Activated naive CD8-positive, alpha-beta T cell treated with anti-CD3 and anti-CD28 coated beads for 36 hours (primary cell): ENCODE data around the gene LGR4. TPM values are rescaled to one million over a fixed set of nuclear protein-coding genes. Genes with fewer than 3 reads are reported as not detected.

ENCODE experiments used
- DNase-seq: peaks from one replicate; pipeline ENCODE4 v3.0.0; 2021
- H3K27ac Mint-ChIP-seq: one replicate; pipeline ENCODE4 v1.8.0; 2022; ENCODE audit warnings: mild to moderate bottlenecking, moderate library complexity, mixed read lengths
- H3K27me3 Mint-ChIP-seq: one replicate; pipeline ENCODE4 v1.8.0; 2022; ENCODE audit warnings: mild to moderate bottlenecking, mixed read lengths
- H3K36me3 Mint-ChIP-seq: one replicate; pipeline ENCODE4 v1.8.0; 2021; ENCODE audit warnings: mild to moderate bottlenecking, mixed read lengths
- H3K4me1 Mint-ChIP-seq: one replicate; pipeline ENCODE4 v1.8.0; 2021; ENCODE audit warnings: mixed read lengths
- H3K4me3 Mint-ChIP-seq: one replicate; pipeline ENCODE4 v1.8.0; 2022; ENCODE audit warnings: mild to moderate bottlenecking, moderate library complexity, mixed read lengths
- H3K9me3 Mint-ChIP-seq: one replicate; pipeline ENCODE4 v1.8.0; 2022; ENCODE audit warnings: mixed read lengths
- total RNA-seq, 2 experiments: library from RNA; stranded (reverse); gene quantifications; one replicate each; pipeline ENCODE4 v1.2.3, GENCODE V29; 2021

The LGR4 gene
- total RNA-seq, 2 experiments from 2014 or later, result 0.06 to 0.08 TPM

- no peak overlapping the region for H3K27ac Mint-ChIP-seq
- H3K4me3 Mint-ChIP-seq, result no peak overlapping the region
These were observed 76.9 kb downstream of the LGR4 start for GRCh38 chr11:27395556-27396258.

GRCh38 chr11:27394781-27395228 is 77.8 kb downstream of the LGR4 start:
- H3K4me1 Mint-ChIP-seq, result no peaks in the 10 kb centered on the region
- no peak for DNase-seq
- H3K27me3 Mint-ChIP-seq, result no peaks in the 10 kb centered on the region
- H3K27ac Mint-ChIP-seq, result no peak overlapping the region
- H3K4me3 Mint-ChIP-seq, result no peak overlapping the region
- H3K36me3 Mint-ChIP-seq, result no peaks in the 10 kb centered on the region
- H3K9me3 Mint-ChIP-seq, result no peaks in the 10 kb centered on the region

More at GRCh38 chr11:27395556-27396258, 76.9 kb downstream of the LGR4 start:
- Mint-ChIP-seq H3K4me1 (no peaks in the 10 kb centered on the region), H3K27me3 (no peaks in the 10 kb centered on the region), H3K9me3 (no peaks in the 10 kb centered on the region), H3K36me3 (no peaks in the 10 kb centered on the region)
- no peak for DNase-seq

GRCh38 chr11:27392278-27393114 is 80.1 kb downstream of the LGR4 start:
- no peaks in the 10 kb centered on the region for H3K9me3 Mint-ChIP-seq
- H3K4me1 Mint-ChIP-seq, result peaks cover 4% of the 10 kb centered on the region

GRCh38 chr11:27391331-27392015 is 81.1 kb downstream of the LGR4 start:
- Mint-ChIP-seq H3K27ac (no peak overlapping the region), H3K4me3 (no peak overlapping the region), H3K9me3 (no peaks in the 10 kb centered on the region), H3K36me3 (no peaks in the 10 kb centered on the region), H3K4me1 (peaks cover 4% of the 10 kb centered on the region), H3K27me3 (no peaks in the 10 kb centered on the region)
- DNase-seq, result no peak

More at GRCh38 chr11:27392278-27393114, 80.1 kb downstream of the LGR4 start:
- Mint-ChIP-seq H3K27me3 (no peaks in the 10 kb centered on the region), H3K27ac (no peak overlapping the region), H3K36me3 (no peaks in the 10 kb centered on the region), H3K4me3 (no peak overlapping the region)
- DNase-seq, result no peak

- peaks cover 4% of the 10 kb centered on the region for H3K4me1 Mint-ChIP-seq
- H3K9me3 Mint-ChIP-seq, result no peaks in the 10 kb centered on the region
- no peaks in the 10 kb centered on the region for H3K36me3 Mint-ChIP-seq
- no peak overlapping the region for H3K27ac Mint-ChIP-seq
- DNase-seq, result no peak
- H3K27me3 Mint-ChIP-seq, result no peaks in the 10 kb centered on the region
- no peak overlapping the region for H3K4me3 Mint-ChIP-seq
These were observed 82.0 kb downstream of the LGR4 start for GRCh38 chr11:27390318-27391295.

GRCh38 chr11:27388869-27389268 is 83.7 kb downstream of the LGR4 start:
- Mint-ChIP-seq H3K4me3 (no peak overlapping the region), H3K4me1 (peaks cover 4% of the 10 kb centered on the region), H3K27me3 (no peaks in the 10 kb centered on the region), H3K36me3 (no peaks in the 10 kb centered on the region), H3K9me3 (no peaks in the 10 kb centered on the region), H3K27ac (no peak overlapping the region)
- no peak for DNase-seq

- H3K4me1 Mint-ChIP-seq, result peaks cover 4% of the 10 kb centered on the region
- H3K27ac Mint-ChIP-seq, result no peak overlapping the region
- H3K4me3 Mint-ChIP-seq, result no peak overlapping the region
- no peaks in the 10 kb centered on the region for H3K36me3 Mint-ChIP-seq
- no peaks in the 10 kb centered on the region for H3K9me3 Mint-ChIP-seq
- DNase-seq, result no peak
- H3K27me3 Mint-ChIP-seq, result no peaks in the 10 kb centered on the region
These were observed 84.6 kb downstream of the LGR4 start for GRCh38 chr11:27388001-27388400.

GRCh38 chr11:27387362-27387761 is 85.2 kb downstream of the LGR4 start:
- Mint-ChIP-seq H3K27ac (no peak overlapping the region), H3K36me3 (no peaks in the 10 kb centered on the region), H3K27me3 (no peaks in the 10 kb centered on the region), H3K9me3 (no peaks in the 10 kb centered on the region), H3K4me3 (no peak overlapping the region), H3K4me1 (peaks cover 4% of the 10 kb centered on the region)
- no peak for DNase-seq

- H3K27me3 Mint-ChIP-seq, result no peaks in the 10 kb centered on the region
- H3K27ac Mint-ChIP-seq, result no peak overlapping the region
- no peak for DNase-seq
- peaks cover 4% of the 10 kb centered on the region for H3K4me1 Mint-ChIP-seq
- no peaks in the 10 kb centered on the region for H3K9me3 Mint-ChIP-seq
- H3K4me3 Mint-ChIP-seq, result no peak overlapping the region
- no peaks in the 10 kb centered on the region for H3K36me3 Mint-ChIP-seq
These were observed 86.3 kb downstream of the LGR4 start for GRCh38 chr11:27386181-27386845.

GRCh38 chr11:27385245-27385644 is 87.3 kb downstream of the LGR4 start:
- Mint-ChIP-seq H3K36me3 (no peaks in the 10 kb centered on the region), H3K27ac (no peak overlapping the region), H3K27me3 (no peaks in the 10 kb centered on the region), H3K9me3 (no peaks in the 10 kb centered on the region), H3K4me1 (peaks cover 4% of the 10 kb centered on the region), H3K4me3 (no peak overlapping the region)
- no peak for DNase-seq

- no peak for DNase-seq
- Mint-ChIP-seq H3K4me1 (peaks cover 4% of the 10 kb centered on the region), H3K4me3 (no peak overlapping the region), H3K36me3 (no peaks in the 10 kb centered on the region), H3K27ac (no peak overlapping the region), H3K27me3 (no peaks in the 10 kb centered on the region), H3K9me3 (no peaks in the 10 kb centered on the region)
These were observed 88.4 kb downstream of the LGR4 start for GRCh38 chr11:27384227-27384626.

- Mint-ChIP-seq H3K36me3 (no peaks in the 10 kb centered on the region), H3K9me3 (no peaks in the 10 kb centered on the region), H3K27me3 (no peaks in the 10 kb centered on the region), H3K4me3 (no peak overlapping the region), H3K4me1 (no peaks in the 10 kb centered on the region), H3K27ac (no peak overlapping the region)
- no peak for DNase-seq
These were observed 88.9 kb downstream of the LGR4 start for GRCh38 chr11:27383645-27384044.

- Mint-ChIP-seq H3K4me3 (no peak overlapping the region), H3K27me3 (no peaks in the 10 kb centered on the region)
These were observed 91.3 kb downstream of the LGR4 start for GRCh38 chr11:27381238-27381666.

GRCh38 chr11:27380771-27381170 is 91.8 kb downstream of the LGR4 start:
- Mint-ChIP-seq H3K9me3 (no peaks in the 10 kb centered on the region), H3K4me1 (no peaks in the 10 kb centered on the region), H3K27me3 (no peaks in the 10 kb centered on the region), H3K27ac (no peak overlapping the region), H3K36me3 (no peaks in the 10 kb centered on the region), H3K4me3 (no peak overlapping the region)
- DNase-seq, result no peak

More at GRCh38 chr11:27381238-27381666, 91.3 kb downstream of the LGR4 start:
- Mint-ChIP-seq H3K4me1 (no peaks in the 10 kb centered on the region), H3K36me3 (no peaks in the 10 kb centered on the region), H3K27ac (no peak overlapping the region), H3K9me3 (no peaks in the 10 kb centered on the region)
- DNase-seq, result no peak
